ENCODE measurements around the gene SOX9. TPM values are rescaled to one million over a fixed set of nuclear protein-coding genes. Genes with fewer than 3 reads are reported as not detected.

Gene SOX9
- total and polyA plus RNA-seq, 5 donors from 2014 or later, result not detected

GRCh38 chr17:72158895-72159885, 38.4 kb downstream of the SOX9 start:
- DNase-seq (no peak), ATAC-seq (ENCODE audit: low read depth in 2 of 2) (no peak)
- Histone ChIP-seq H3K4me3 (ENCODE audit: low read depth, low read length) (no peak overlapping the region), H3K4me1 (ENCODE audit: control insufficient read depth, insufficient read depth, low read length, poor library complexity, severe bottlenecking) (no peaks in the 10 kb centered on the region), H3K27ac (ENCODE audit: insufficient read depth, low read length, poor library complexity, severe bottlenecking) (no peak overlapping the region), H3K9me3 (ENCODE audit: control insufficient read depth in 2 of 2, low read length in 2 of 2) (no peaks in the 10 kb centered on the region), H3K27me3 (ENCODE audit: control insufficient read depth, insufficient read depth, low read length) (no peaks in the 10 kb centered on the region), H3K36me3 (ENCODE audit: control insufficient read depth, insufficient read depth, low read length) (no peaks in the 10 kb centered on the region)
- Mint-ChIP-seq H3K27ac (no peak overlapping the region), H3K4me1 (no peaks in the 10 kb centered on the region), H3K9me3 (peaks cover 0 to 18% (median 2%) of the 10 kb centered on the region in 7 donors), H3K36me3 (no peaks in the 10 kb centered on the region), H3K27me3 (no peaks in the 10 kb centered on the region), H3K4me3 (no peak overlapping the region)

GRCh38 chr17:72162569-72162968, 41.7 kb downstream of the SOX9 start:
- H3K4me3 ChIP-seq (ENCODE audit: low read depth, low read length), result no peak overlapping the region
- Mint-ChIP-seq H3K27ac (no peak overlapping the region), H3K36me3 (no peaks in the 10 kb centered on the region), H3K9me3 (peaks cover 0 to 19% (median 2%) of the 10 kb centered on the region in 7 donors), H3K4me1 (no peaks in the 10 kb centered on the region), H3K4me3 (no peak overlapping the region), H3K27me3 (no peaks in the 10 kb centered on the region)
- no peak for ATAC-seq (ENCODE audit: low read depth in 2 of 2)
- H3K27me3 ChIP-seq (ENCODE audit: control insufficient read depth, insufficient read depth, low read length), result no peaks in the 10 kb centered on the region
- no peaks in the 10 kb centered on the region for H3K36me3 ChIP-seq (ENCODE audit: control insufficient read depth, insufficient read depth, low read length)
- H3K9me3 ChIP-seq (ENCODE audit: control insufficient read depth in 2 of 2, low read length in 2 of 2), result no peaks in the 10 kb centered on the region
- no peak overlapping the region for H3K27ac ChIP-seq (ENCODE audit: insufficient read depth, low read length, poor library complexity, severe bottlenecking)
- no peak for DNase-seq
- no peaks in the 10 kb centered on the region for H3K4me1 ChIP-seq (ENCODE audit: control insufficient read depth, insufficient read depth, low read length, poor library complexity, severe bottlenecking)

DNA sequence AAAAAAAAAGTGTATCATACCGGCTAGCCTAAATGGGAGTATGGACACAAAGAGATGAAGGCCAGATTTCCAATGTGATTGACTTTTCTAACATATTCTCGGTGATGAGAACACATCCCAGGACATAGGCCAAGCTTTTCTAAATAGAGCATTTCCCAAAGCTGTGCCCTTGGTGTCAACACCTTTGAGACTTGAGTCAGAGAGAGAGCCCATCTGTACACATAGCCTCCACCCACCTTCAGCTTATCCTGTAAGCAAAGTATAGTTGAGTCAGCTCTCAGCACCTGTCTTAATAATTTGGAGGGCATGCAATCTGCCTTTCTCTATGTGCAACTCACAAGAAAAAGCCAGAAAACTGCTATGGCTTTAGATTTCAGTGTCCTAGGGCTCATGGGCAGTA, 42.7 kb downstream of the SOX9 start:
- no peaks in the 10 kb centered on the region for H3K36me3 ChIP-seq (ENCODE audit: control insufficient read depth, insufficient read depth, low read length)

DNA sequence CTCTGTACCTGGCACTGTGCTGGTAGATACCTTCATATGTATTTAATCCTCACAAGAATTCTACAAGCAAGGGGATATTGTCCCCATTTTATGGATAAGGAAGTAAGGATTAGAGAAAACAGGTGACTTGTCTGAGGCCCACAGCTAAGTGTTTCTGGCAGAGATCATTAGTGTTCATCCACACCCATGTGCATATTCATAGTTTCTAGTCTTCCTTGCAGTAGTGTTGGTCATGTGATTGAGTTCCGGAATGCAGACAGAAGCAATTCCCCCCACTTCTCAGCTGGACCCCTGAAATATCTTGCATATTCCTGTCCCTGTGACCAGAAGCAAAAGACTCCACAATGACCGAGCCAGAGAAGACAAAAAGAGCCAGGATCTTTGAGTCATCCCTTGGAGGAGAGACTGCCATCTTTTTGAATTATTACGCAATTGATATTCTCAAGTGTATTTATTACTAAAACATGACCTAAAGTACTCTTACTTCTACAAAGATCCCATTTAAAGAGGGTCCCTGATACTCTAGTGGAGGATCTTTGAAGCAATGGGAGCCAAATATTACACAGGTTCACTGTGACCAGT, 43.4 kb downstream of the SOX9 start:
- Histone ChIP-seq H3K9me3 (ENCODE audit: control insufficient read depth in 2 of 2, low read length in 2 of 2) (no peaks in the 10 kb centered on the region), H3K4me3 (ENCODE audit: low read depth, low read length) (no peak overlapping the region), H3K27ac (ENCODE audit: insufficient read depth, low read length, poor library complexity, severe bottlenecking) (no peak overlapping the region), H3K36me3 (ENCODE audit: control insufficient read depth, insufficient read depth, low read length) (no peaks in the 10 kb centered on the region), H3K4me1 (ENCODE audit: control insufficient read depth, insufficient read depth, low read length, poor library complexity, severe bottlenecking) (no peaks in the 10 kb centered on the region), H3K27me3 (ENCODE audit: control insufficient read depth, insufficient read depth, low read length) (no peaks in the 10 kb centered on the region)
- DNase-seq (no peak), ATAC-seq (ENCODE audit: low read depth in 2 of 2) (no peak)
- no peaks in the 10 kb centered on the region for H3K36me3 Mint-ChIP-seq
- H3K9me3 Mint-ChIP-seq, result peaks cover 0 to 10% (median 2%) of the 10 kb centered on the region in 7 donors
- no peak overlapping the region for H3K4me3 Mint-ChIP-seq
- H3K4me1 Mint-ChIP-seq, result peaks cover 0 to 2% (median 0%) of the 10 kb centered on the region in 4 donors
- no peaks in the 10 kb centered on the region for H3K27me3 Mint-ChIP-seq
- no peak overlapping the region for H3K27ac Mint-ChIP-seq

More for the DNA sequence above, 42.7 kb downstream of the SOX9 start:
- no peak overlapping the region for H3K27ac Mint-ChIP-seq
- H3K4me3 Mint-ChIP-seq, result no peak overlapping the region
- H3K4me3 ChIP-seq (ENCODE audit: low read depth, low read length), result no peak overlapping the region
- peaks cover 0 to 16% (median 2%) of the 10 kb centered on the region in 7 donors for H3K9me3 Mint-ChIP-seq
- DNase-seq (no peak), ATAC-seq (ENCODE audit: low read depth in 2 of 2) (no peak)
- no peaks in the 10 kb centered on the region for H3K4me1 ChIP-seq (ENCODE audit: control insufficient read depth, insufficient read depth, low read length, poor library complexity, severe bottlenecking)
- no peaks in the 10 kb centered on the region for H3K27me3 ChIP-seq (ENCODE audit: control insufficient read depth, insufficient read depth, low read length)
- no peaks in the 10 kb centered on the region for H3K27me3 Mint-ChIP-seq
- H3K9me3 ChIP-seq (ENCODE audit: control insufficient read depth in 2 of 2, low read length in 2 of 2), result no peaks in the 10 kb centered on the region
- no peaks in the 10 kb centered on the region for H3K36me3 Mint-ChIP-seq
- peaks cover 0 to 2% (median 0%) of the 10 kb centered on the region in 4 donors for H3K4me1 Mint-ChIP-seq
- H3K27ac ChIP-seq (ENCODE audit: insufficient read depth, low read length, poor library complexity, severe bottlenecking), result no peak overlapping the region

DNA sequence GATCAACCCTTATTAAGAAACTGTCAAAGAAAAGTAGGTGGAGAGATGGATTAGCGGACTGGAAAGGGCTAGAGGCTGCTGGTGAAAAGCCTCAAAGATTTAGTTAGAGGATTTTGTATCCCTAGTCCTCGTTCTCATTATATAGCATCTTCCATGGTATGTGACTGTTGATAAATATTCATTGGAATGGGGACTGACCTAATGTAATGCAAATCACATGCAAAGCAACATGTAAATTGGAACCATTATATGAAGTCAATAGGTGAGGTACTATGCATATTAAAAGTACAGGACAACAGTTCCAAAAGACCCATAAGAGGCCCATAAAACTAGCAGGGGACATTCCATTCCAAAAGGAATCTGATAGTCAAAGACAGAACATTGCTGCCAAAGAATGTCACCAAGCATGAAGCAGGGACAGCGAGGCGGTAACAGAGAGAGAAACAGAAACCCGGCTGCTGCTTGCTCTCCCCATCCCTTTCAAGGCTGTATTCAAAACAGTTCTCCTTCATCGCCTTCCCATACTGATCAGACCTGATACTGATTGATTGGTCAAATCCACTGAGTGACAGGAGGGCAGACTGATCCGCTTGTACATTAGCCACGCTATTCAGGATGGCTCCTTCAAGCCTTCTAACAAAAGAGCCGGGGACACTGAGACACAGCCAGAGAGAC, 44.5 kb downstream of the SOX9 start:
- no peaks in the 10 kb centered on the region for H3K27me3 Mint-ChIP-seq
- H3K36me3 ChIP-seq (ENCODE audit: control insufficient read depth, insufficient read depth, low read length), result no peaks in the 10 kb centered on the region
- DNase-seq, result no peak
- H3K27ac Mint-ChIP-seq, result no peak overlapping the region
- no peak for ATAC-seq (ENCODE audit: low read depth in 2 of 2)
- H3K4me3 ChIP-seq (ENCODE audit: low read depth, low read length), result no peak overlapping the region
- H3K9me3 ChIP-seq (ENCODE audit: control insufficient read depth in 2 of 2, low read length in 2 of 2), result no peaks in the 10 kb centered on the region
- H3K4me1 Mint-ChIP-seq, result peaks cover 0 to 2% (median 0%) of the 10 kb centered on the region in 4 donors
- no peak overlapping the region for H3K27ac ChIP-seq (ENCODE audit: insufficient read depth, low read length, poor library complexity, severe bottlenecking)
- H3K27me3 ChIP-seq (ENCODE audit: control insufficient read depth, insufficient read depth, low read length), result no peaks in the 10 kb centered on the region
- H3K36me3 Mint-ChIP-seq, result no peaks in the 10 kb centered on the region
- H3K9me3 Mint-ChIP-seq, result peaks cover 0 to 9% (median 2%) of the 10 kb centered on the region in 7 donors
- H3K4me1 ChIP-seq (ENCODE audit: control insufficient read depth, insufficient read depth, low read length, poor library complexity, severe bottlenecking), result no peaks in the 10 kb centered on the region
- no peak overlapping the region for H3K4me3 Mint-ChIP-seq

DNA sequence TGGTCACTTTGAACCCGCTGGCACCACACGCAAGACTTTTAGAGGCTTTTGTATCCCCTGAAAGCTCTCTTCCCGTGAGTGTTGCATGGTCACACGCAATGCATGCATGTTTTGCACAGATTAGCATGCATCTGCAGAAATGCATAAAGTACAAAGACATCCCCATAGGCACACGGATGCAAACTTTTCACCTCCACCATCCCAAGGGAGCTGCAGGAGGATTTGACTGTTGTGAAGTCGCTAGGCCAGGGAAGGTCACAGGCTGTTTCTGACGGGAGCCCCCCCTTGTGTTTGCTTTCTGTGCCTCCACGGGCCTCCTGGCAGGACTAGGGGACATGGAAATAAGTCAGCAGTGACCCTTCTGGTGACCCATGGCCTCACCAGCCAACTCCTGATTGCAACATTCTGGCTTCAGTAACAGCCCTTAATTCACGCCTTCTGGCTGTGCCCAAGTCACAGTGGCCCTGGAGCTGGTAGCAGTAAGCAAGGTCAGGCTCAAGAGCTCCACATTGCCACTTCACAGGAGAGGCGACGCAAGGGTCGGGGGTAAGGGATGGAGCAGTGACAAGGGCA, 45.1 kb downstream of the SOX9 start:
- Histone ChIP-seq H3K4me3 (ENCODE audit: low read depth, low read length) (no peak overlapping the region), H3K4me1 (ENCODE audit: control insufficient read depth, insufficient read depth, low read length, poor library complexity, severe bottlenecking) (no peaks in the 10 kb centered on the region), H3K27ac (ENCODE audit: insufficient read depth, low read length, poor library complexity, severe bottlenecking) (no peak overlapping the region), H3K36me3 (ENCODE audit: control insufficient read depth, insufficient read depth, low read length) (no peaks in the 10 kb centered on the region), H3K9me3 (ENCODE audit: control insufficient read depth in 2 of 2, low read length in 2 of 2) (no peaks in the 10 kb centered on the region), H3K27me3 (ENCODE audit: control insufficient read depth, insufficient read depth, low read length) (no peaks in the 10 kb centered on the region)
- Mint-ChIP-seq H3K27ac (no peak overlapping the region), H3K4me3 (no peak overlapping the region), H3K4me1 (peaks cover 0 to 2% (median 0%) of the 10 kb centered on the region in 4 donors), H3K9me3 (peaks cover 0 to 9% (median 2%) of the 10 kb centered on the region in 7 donors), H3K27me3 (no peaks in the 10 kb centered on the region), H3K36me3 (no peaks in the 10 kb centered on the region)
- no peak for ATAC-seq (ENCODE audit: low read depth in 2 of 2)
- DNase-seq, result no peak

DNA sequence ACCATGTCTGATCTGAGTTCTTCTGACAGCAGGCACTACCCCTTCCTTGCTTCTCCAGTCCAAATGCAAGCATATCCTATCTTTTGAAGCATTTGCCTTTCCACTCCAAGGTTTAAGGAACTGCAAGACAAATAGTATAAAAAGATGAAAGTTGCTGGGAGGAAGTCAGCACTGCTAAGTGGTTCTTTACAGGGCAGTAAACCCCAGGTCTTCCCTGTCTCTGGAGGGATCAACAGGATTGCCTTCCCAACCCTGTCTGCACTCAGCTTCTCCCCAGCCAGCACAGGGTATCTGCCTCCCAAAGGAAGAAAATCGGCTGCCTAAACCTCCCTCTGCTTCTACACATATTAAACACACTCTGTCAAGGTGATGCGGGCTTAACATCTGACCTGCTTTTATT, 46.8 kb downstream of the SOX9 start:
- Mint-ChIP-seq H3K4me3 (no peak overlapping the region), H3K27me3 (peaks cover 7% of the 10 kb centered on the region), H3K36me3 (no peaks in the 10 kb centered on the region), H3K9me3 (peaks cover 0 to 7% (median 1%) of the 10 kb centered on the region in 7 donors), H3K4me1 (peaks cover 0 to 2% (median 0%) of the 10 kb centered on the region in 4 donors), H3K27ac (no peak overlapping the region)
- Histone ChIP-seq H3K4me1 (ENCODE audit: control insufficient read depth, insufficient read depth, low read length, poor library complexity, severe bottlenecking) (no peaks in the 10 kb centered on the region), H3K27ac (ENCODE audit: insufficient read depth, low read length, poor library complexity, severe bottlenecking) (no peak overlapping the region), H3K36me3 (ENCODE audit: control insufficient read depth, insufficient read depth, low read length) (no peaks in the 10 kb centered on the region), H3K4me3 (ENCODE audit: low read depth, low read length) (no peak overlapping the region), H3K9me3 (ENCODE audit: control insufficient read depth in 2 of 2, low read length in 2 of 2) (no peaks in the 10 kb centered on the region), H3K27me3 (ENCODE audit: control insufficient read depth, insufficient read depth, low read length) (no peaks in the 10 kb centered on the region)
- DNase-seq (no peak), ATAC-seq (ENCODE audit: low read depth in 2 of 2) (no peak)

Data from CD4-positive, CD25-positive, alpha-beta regulatory T cell (primary cell).